Measurements from ENCODE around the gene MYO1D. TPM values are rescaled to one million over a fixed set of nuclear protein-coding genes. Genes with fewer than 3 reads are reported as not detected.

Gene MYO1D
- total RNA-seq, 1 experiment from 2014 or later = 29.9 TPM

DNA sequence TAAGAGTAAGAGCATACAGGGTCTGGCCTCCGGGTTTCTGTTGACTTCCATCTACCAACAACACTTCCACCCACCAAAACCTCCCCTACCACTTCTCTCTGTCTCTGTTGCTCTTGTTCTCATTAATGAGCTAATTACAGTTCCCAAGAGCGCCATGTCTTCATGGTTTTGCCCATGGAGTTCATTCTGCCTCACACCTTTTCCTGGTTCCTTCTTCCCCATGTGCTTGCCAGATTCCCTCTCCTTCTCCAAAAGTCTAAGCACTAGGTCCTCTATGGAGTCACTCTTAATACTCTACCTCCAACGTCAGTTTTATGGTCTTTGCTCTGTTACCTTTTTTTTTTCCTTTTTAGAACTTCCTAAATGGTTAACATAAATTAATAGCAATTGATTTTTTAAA is 92.8 kb downstream of the MYO1D start:
- ChIA-PET POLR2A (interaction anchor here (1.2 kb wide), 1 partner anchor 93 kb away, joined by 4 read pairs; the partner anchor contains the start of gene MYO1D), CTCF (interaction anchor here (1.0 to 4.2 kb wide), 15 partner anchors 10 to 215 kb away, joined by 3 to 119 read pairs (median 7); partner anchors contain the start of gene MYO1D)
- Mint-ChIP-seq H3K27ac (peak overlapping the region; percentile 91), H3K4me1 (peaks cover 6% of the 10 kb centered on the region), H3K27me3 (ENCODE audit: low read depth) (no peaks in the 10 kb centered on the region), H3K36me3 (no peaks in the 10 kb centered on the region), H3K4me3 (no peak overlapping the region), H3K9me3 (peaks cover 6% of the 10 kb centered on the region; the same call in 1 of the 2 replicates)
- ATAC-seq = no peak
- TF ChIP-seq, protein P1, sequence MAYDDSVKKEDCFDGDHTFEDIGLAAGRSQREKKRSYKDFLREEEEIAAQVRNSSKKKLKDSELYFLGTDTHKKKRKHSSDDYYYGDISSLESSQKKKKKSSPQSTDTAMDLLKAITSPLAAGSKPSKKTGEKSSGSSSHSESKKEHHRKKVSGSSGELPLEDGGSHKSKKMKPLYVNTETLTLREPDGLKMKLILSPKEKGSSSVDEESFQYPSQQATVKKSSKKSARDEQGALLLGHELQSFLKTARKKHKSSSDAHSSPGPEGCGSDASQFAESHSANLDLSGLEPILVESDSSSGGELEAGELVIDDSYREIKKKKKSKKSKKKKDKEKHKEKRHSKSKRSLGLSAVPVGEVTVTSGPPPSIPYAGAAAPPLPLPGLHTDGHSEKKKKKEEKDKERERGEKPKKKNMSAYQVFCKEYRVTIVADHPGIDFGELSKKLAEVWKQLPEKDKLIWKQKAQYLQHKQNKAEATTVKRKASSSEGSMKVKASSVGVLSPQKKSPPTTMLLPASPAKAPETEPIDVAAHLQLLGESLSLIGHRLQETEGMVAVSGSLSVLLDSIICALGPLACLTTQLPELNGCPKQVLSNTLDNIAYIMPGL (CRISPR knock-in tag; IDR thresholded peaks at IDR 0.05) = no peak
- no peak for TF ChIP-seq ZNF416 (CRISPR knock-in tag; IDR thresholded peaks at IDR 0.05)
- no peak for TF ChIP-seq TP53 (CRISPR knock-in tag; IDR thresholded peaks at IDR 0.05)
- no peak for TF ChIP-seq JUN (CRISPR knock-in tag; IDR thresholded peaks at IDR 0.05)
- TF ChIP-seq, protein P2, sequence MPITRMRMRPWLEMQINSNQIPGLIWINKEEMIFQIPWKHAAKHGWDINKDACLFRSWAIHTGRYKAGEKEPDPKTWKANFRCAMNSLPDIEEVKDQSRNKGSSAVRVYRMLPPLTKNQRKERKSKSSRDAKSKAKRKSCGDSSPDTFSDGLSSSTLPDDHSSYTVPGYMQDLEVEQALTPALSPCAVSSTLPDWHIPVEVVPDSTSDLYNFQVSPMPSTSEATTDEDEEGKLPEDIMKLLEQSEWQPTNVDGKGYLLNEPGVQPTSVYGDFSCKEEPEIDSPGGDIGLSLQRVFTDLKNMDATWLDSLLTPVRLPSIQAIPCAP (CRISPR knock-in tag; IDR thresholded peaks at IDR 0.05) = no peak
- no peak for TF ChIP-seq EMX1 (CRISPR knock-in tag; IDR thresholded peaks at IDR 0.05)
- no peak for TF ChIP-seq ELF4 (CRISPR knock-in tag; IDR thresholded peaks at IDR 0.05; ENCODE audit: low read depth)
- no peak for TF ChIP-seq ZNF263 (CRISPR knock-in tag; IDR thresholded peaks at IDR 0.05; ENCODE audit: low read depth)
- no peak for DNase-seq (ENCODE audit: low spot score)

DNA sequence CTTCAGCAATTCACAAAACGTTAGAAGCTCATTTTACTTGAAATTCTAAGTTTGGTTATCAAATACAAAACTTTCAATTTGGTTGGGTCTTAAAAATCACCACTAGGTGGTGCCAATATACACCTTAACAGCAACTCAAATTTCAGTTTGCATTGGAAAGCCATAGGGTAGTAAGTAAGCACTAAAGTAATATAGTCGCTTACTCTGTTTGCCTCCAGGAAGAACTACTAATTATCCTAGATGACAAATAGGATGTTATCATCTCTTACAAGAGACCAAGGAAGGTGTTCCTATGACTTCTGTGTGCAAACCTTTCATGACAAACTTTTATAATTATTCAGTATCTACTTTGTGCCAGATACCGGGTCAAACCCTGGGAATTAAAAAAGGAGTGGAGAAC is 93.3 kb downstream of the MYO1D start:
- Mint-ChIP-seq H3K27ac (no peak overlapping the region), H3K27me3 (ENCODE audit: low read depth) (no peaks in the 10 kb centered on the region), H3K36me3 (no peaks in the 10 kb centered on the region), H3K9me3 (peaks cover 1% of the 10 kb centered on the region; the same call in 1 of the 2 replicates), H3K4me3 (no peak overlapping the region), H3K4me1 (peaks cover 6% of the 10 kb centered on the region)
- ChIA-PET CTCF (interaction anchor here (0.6 to 4.2 kb wide), 39 partner anchors 9 to 967 kb away, joined by 3 to 119 read pairs (median 4); partner anchors contain the start of genes MYO1D, SPACA3 and TMEM98), POLR2A (interaction anchor here (1.2 kb wide), 1 partner anchor 93 kb away, joined by 4 read pairs; the partner anchor contains the start of gene MYO1D)
- TF ChIP-seq, protein P3, sequence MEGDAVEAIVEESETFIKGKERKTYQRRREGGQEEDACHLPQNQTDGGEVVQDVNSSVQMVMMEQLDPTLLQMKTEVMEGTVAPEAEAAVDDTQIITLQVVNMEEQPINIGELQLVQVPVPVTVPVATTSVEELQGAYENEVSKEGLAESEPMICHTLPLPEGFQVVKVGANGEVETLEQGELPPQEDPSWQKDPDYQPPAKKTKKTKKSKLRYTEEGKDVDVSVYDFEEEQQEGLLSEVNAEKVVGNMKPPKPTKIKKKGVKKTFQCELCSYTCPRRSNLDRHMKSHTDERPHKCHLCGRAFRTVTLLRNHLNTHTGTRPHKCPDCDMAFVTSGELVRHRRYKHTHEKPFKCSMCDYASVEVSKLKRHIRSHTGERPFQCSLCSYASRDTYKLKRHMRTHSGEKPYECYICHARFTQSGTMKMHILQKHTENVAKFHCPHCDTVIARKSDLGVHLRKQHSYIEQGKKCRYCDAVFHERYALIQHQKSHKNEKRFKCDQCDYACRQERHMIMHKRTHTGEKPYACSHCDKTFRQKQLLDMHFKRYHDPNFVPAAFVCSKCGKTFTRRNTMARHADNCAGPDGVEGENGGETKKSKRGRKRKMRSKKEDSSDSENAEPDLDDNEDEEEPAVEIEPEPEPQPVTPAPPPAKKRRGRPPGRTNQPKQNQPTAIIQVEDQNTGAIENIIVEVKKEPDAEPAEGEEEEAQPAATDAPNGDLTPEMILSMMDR (IDR thresholded peaks at IDR 0.05) = peak; percentile 64
- TF ChIP-seq GABPB1 (CRISPR knock-in tag; IDR thresholded peaks at IDR 0.05) = no peak
- DNase-seq (ENCODE audit: low spot score) (no peak), ATAC-seq (0 out of 2 replicates have a peak, but pooled peaks have one; percentile 32)

DNA sequence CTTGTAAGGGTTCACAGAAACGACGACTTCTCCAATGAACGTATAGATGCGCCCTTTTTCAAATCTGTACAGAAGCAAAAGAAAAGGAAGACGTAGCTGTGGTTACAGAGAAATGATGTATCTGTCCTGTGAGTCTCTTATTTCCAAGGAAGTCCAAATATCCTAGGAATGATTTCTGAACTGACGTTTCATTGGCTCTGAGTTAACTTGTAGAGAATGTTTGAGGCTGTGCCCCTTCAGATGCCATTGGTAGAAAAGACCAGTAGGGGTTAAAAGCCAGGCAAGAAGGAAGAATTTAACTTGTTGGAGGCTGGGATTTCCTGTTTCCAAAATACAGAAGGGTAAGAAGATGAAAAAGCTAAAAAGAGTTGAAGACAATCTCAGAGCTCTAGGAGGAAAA is 96.2 kb downstream of the MYO1D start:
- TF ChIP-seq ZNF232 (CRISPR knock-in tag; IDR thresholded peaks at IDR 0.05) = no peak
- DNase-seq (ENCODE audit: low spot score) = no peak
- Mint-ChIP-seq H3K36me3 (no peaks in the 10 kb centered on the region), H3K4me1 (peaks cover 6% of the 10 kb centered on the region), H3K9me3 (no peaks in the 10 kb centered on the region), H3K27me3 (ENCODE audit: low read depth) (no peaks in the 10 kb centered on the region), H3K27ac (peak overlapping the region; percentile 27; the same call in 1 of the 2 replicates), H3K4me3 (no peak overlapping the region)
- CTCF ChIA-PET = interaction anchor here (0.6 to 4.2 kb wide), 5 partner anchors 97 to 258 kb away, joined by 3 to 119 read pairs (median 40); partner anchors contain the start of gene MYO1D
- POLR2A ChIA-PET = no interaction called here
- no peak for ATAC-seq

DNA sequence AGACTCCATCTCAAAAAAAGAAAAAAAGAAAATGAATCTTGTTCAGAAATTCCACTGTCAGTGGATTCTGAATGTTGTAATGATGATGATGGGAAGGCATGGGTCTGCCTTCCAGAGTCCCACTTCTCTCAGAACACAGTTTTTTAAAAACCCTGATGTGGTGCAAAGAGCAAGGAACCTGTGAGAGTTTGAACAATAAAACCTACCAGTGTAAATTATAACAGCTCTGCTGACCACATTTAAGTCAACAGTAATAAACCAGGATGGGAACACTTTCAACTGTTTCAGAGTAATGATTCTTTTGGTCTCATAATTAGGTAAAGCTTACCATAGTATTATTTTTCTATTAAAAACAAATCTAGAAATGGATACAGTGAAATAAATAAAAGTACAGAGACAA is 99.0 kb downstream of the MYO1D start:
- POLR2A ChIA-PET = no interaction called here
- Mint-ChIP-seq H3K9me3 (peaks cover 6% of the 10 kb centered on the region), H3K27ac (no peak overlapping the region), H3K4me1 (peaks cover 18% of the 10 kb centered on the region), H3K4me3 (no peak overlapping the region), H3K36me3 (peaks cover 3% of the 10 kb centered on the region; the same call in 1 of the 2 replicates), H3K27me3 (ENCODE audit: low read depth) (no peaks in the 10 kb centered on the region)
- ATAC-seq (no peak), DNase-seq (ENCODE audit: low spot score) (no peak)
- TF ChIP-seq NFE2L1 (CRISPR knock-in tag; IDR thresholded peaks at IDR 0.05) (no peak), ELF4 (CRISPR knock-in tag; IDR thresholded peaks at IDR 0.05; ENCODE audit: low read depth) (no peak)
- CTCF ChIA-PET = interaction anchor here (1.2 to 3.5 kb wide), 3 partner anchors 99 to 220 kb away, joined by 3 to 14 read pairs (median 5); partner anchors contain the start of gene MYO1D
